GM19025 (cell line): Measurements from ENCODE around the gene C7orf57.
"Not testable (repeated sequence)": the region's sequence is repeated elsewhere in the genome, so short reads cannot be mapped to it uniquely, and the experiment has no call there.

Source experiments
- ATAC-seq: cut with Tn5 transposase; IDR thresholded peaks from one replicate; pipeline ENCODE4 v1.9.1; 2021; ENCODE audit warnings: mild to moderate bottlenecking, low read depth, moderate library complexity; ENCODE audit not compliant: unreplicated experiment

The C7orf57 gene

DNA sequence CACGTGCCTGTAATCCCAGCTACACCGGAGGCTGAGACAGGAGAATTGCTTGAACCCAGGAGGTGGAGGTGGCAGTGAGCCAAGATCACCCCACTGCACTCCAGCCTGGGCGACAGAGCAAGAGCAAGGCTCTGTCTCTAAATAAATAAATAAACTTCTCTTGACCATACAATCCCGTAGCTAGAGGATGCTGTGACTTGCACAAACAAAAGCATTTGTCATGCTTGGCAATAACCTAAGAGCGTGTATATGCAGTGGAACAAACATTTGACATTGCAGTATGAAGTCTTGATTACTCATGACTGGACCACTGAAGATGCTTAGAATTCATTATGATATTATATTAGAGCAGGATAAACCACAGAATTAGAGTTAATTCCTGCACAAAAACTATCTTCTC, 1.4 kb upstream of the C7orf57 start:
- no peak for ATAC-seq

DNA sequence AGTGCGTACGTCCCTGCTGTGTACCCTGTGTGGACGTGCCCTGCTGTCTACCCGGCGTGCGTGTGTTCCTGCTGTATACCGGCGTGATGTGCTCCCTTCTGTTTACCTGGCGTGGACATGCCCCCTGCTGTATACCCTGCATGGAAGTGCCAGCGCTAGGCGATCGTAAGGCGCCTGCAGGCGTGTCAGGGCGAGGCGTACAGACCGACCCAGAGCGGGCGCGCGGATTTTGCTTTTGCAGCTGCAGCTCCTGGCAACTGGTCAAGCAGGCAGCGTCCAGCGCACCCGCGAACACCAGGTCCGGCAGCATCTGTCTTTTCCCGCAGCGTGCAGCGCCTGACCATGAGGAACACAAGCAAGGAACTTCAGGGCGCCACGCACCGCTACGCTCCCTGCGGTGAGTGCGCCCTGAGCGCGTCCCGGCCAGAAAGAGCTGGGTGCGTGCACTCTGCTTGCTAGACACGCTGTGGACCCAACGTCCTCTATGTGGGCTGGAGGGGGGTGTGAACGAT, 680 bp downstream of the C7orf57 start:
- ATAC-seq: no peak

DNA sequence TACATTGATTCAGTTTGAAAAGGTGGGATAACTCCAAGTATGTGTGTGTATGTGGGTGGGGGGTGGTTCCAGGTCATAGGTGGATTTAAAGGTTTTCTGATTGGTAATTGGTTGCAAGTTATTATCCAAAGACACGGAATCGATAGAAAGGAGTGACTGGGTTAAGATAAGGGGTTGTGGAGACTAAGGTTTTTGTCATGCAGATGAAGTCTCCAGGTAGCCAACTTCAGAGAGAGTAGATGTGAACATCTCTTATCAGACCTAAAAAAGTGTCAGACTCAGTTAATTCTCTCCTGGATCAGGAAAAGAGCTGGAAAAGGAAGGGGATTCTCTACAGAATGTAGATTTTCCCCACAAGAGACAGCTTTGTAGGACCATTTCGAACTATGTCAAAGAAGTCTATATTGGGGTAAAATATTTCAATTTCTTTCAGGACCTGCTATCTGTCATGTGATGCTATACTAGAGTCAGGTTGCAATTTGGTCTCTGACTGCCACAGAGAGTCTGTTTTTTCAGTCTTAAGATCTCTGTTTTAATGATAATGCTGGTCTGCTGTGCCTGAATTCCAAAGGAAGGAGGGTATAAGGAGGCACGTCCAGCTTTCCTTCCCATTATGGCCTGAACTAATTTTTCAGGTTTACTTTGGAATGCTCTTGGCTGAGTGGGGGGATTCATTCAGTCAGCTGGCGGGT, 3.6 kb downstream of the C7orf57 start:
- ATAC-seq: no peak

GRCh38 chr7:48040944-48041652, 5.8 kb downstream of the C7orf57 start:
- ATAC-seq: no peak

DNA sequence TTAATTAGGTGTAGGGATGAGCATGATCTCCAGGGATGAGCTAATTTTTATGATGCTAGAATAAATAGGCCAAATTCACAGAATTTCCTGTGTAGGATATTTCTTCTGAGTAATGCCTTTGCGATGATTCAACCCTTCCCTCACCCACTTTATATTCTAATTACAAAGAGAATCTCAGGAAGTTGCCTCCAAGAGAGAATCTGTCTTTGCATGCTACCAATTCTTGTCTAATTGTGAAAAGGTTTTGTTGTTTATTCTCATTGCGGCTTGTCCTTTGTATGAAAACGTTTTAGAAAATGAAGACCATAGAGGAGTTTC, 6.3 kb downstream of the C7orf57 start:
- no peak for ATAC-seq

- no peak for ATAC-seq
These were observed 6.9 kb downstream of the C7orf57 start for GRCh38 chr7:48042216-48042615.

DNA sequence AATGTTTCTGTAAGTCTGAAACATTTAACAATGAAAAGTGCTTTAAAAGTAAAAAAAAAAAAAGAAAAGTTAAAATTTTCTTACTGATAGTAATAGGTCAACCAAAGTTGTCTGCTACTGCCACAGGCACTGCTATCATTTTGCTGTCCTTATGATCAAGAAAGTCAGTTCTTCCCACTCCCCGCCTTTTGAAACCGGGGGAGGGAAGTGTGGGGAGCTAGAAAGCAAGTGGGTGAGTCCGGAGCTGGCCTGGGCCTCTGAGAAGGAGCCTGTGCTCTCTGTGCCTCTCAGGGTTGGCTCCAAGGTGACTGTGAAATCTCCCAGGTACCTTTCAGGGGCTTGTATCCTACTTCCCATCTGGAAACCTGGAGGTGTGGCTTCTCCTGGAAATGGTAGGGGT, 7.3 kb downstream of the C7orf57 start:
- no peak for ATAC-seq

- no peak for ATAC-seq
These were observed 9.9 kb downstream of the C7orf57 start for GRCh38 chr7:48045195-48045765.

- ATAC-seq: no peak
These were observed 11.1 kb downstream of the C7orf57 start for GRCh38 chr7:48046458-48046857.

DNA sequence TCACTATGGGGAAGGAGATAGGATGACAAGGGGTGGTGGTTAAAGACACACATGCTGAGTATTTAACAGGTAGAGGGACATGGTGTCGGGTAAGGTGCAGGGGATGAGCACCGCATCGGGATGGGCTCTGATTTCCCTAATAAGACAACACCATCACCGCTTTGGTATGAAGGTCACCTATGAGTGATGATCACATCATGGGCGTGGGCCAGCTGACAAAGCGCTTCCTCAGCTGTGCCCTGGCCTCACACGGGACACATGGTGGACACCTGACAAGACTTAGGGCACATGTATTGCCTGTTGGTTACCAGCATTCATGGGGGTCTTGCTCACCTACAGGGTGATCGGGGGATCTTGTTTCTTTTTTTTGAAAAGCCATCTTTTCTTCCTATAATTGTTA, 12.8 kb downstream of the C7orf57 start:
- ATAC-seq: no peak

- ATAC-seq: no peak
These were observed 14.5 kb downstream of the C7orf57 start for GRCh38 chr7:48049850-48050249.

- ATAC-seq: no peak
These were observed 17.4 kb downstream of the C7orf57 start for GRCh38 chr7:48052748-48053147.

- ATAC-seq: no peak
These were observed 18.4 kb downstream of the C7orf57 start for GRCh38 chr7:48053736-48054135.

GRCh38 chr7:48058990-48059389, 23.6 kb downstream of the C7orf57 start:
- ATAC-seq: no peak

- ATAC-seq: no peak
These were observed 24.4 kb downstream of the C7orf57 start for GRCh38 chr7:48059706-48060105.

- no peak for ATAC-seq
These were observed 28.6 kb downstream of the C7orf57 start for GRCh38 chr7:48063985-48064384.

DNA sequence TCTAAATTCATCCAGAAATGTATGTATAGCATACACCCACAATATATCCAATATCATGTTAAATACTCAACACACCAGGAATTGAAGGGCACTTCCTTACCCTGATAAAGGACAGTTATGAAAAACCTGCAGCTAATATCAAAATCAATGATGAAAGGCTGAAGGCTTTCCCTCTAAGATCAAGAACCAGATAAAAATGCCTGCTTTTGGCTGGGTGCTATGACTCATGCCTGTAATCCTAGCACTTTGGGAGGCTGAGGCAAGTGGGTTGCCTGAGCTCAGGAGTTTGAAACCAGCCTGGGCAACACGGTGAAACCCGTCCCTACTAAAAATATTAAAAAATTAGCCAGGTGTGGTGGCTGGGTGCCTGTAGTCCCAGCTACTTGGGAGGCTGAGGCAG, 32.1 kb downstream of the C7orf57 start:
- ATAC-seq: no peak

DNA sequence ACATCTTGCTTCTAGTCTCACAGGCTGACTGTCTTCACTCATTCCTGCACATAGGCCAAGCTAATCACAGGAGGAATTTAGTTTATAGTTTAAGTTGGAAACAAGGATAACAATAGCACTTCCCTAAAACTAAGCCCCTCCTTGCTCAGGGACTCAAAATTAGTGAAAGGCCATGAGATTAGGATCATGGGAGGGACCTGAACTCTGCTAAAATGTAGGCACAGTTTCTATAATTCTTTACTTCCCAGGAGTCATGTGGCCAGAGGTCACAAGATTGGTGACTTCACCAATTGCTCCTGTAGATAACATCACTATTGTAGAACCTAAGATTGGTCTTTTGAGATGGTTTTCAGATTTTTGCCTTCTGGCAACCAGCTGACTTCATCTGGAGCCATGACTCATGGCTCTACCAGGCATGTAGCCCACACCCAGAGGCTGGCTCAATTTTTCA, 38.9 kb downstream of the C7orf57 start:
- ATAC-seq: no peak

DNA sequence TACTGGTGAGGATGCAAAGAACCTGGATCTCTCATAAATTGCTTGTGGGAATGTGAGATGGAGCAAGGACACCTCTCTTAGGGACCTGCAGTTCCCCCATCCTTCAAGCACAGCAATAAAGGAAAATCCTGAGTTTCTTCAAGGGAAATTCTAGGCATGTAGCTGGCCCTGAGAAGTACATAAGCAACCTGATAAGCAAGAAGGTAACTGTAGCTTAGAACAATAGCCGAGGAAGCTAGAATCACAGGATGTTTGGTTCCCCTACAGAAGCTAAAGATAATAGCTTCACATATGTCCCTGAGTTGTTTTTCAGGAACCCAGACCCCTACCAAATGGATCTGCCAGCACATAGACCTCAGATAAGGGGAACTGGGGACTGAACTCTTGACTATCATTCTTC, 42.1 kb downstream of the C7orf57 start:
- ATAC-seq: no peak

DNA sequence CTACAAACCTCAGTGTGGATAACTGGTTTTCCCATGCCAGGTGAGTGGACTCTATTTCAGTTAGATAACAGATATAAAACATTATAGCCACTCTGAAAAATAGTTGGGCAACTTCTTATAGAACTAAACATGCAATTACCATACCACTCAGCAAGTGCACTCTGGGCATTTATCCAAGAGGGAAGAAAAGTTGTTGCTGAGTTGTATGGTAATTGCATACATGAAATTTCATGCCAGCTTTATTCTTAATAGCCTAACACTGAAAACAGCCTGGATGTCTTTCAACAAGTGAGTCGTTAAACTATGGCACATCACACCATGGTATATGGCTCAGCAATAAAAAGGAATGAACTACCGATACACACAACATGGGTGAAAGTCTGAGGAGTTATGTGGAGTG, 43.1 kb downstream of the C7orf57 start:
- no peak for ATAC-seq

- ATAC-seq: not testable (repeated sequence)
These were observed 47.0 kb downstream of the C7orf57 start for GRCh38 chr7:48082378-48082777.
